ENCODE data around the gene ZBTB7C.

DNA sequence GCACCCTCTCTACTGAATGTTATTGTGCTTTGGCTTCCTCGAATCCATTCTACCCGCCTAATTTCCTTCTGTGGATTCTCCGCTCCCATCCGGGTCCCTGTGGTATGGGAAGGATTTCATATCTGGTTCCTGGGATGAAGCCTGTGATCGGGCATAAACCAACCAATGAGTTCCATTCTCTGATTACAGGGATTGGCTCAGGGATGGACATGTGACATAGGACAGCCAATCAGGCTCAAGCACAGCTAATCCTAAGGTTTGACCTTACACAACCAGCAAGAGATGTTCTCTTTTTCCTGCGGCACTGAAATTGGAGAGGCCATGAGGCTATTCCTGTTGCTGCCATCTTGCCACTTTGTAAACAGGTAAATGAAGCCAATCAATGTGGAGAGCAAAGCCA lies 310.6 kb downstream of the ZBTB7C start:
- TF ChIP-seq HNF4A (conservative IDR thresholded peaks at IDR 0.05): no peak
- TF ChIP-seq, protein P1, sequence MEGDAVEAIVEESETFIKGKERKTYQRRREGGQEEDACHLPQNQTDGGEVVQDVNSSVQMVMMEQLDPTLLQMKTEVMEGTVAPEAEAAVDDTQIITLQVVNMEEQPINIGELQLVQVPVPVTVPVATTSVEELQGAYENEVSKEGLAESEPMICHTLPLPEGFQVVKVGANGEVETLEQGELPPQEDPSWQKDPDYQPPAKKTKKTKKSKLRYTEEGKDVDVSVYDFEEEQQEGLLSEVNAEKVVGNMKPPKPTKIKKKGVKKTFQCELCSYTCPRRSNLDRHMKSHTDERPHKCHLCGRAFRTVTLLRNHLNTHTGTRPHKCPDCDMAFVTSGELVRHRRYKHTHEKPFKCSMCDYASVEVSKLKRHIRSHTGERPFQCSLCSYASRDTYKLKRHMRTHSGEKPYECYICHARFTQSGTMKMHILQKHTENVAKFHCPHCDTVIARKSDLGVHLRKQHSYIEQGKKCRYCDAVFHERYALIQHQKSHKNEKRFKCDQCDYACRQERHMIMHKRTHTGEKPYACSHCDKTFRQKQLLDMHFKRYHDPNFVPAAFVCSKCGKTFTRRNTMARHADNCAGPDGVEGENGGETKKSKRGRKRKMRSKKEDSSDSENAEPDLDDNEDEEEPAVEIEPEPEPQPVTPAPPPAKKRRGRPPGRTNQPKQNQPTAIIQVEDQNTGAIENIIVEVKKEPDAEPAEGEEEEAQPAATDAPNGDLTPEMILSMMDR (IDR thresholded peaks at IDR 0.05; ENCODE audit: low read depth, low read length, missing input control): no peak
- TF ChIP-seq EGR1 (IDR thresholded peaks at IDR 0.05; ENCODE audit: low read depth in 2 of 2): no peak
- TF ChIP-seq RAD21 (IDR thresholded peaks at IDR 0.05): no peak
- TF ChIP-seq FOXA1 (IDR thresholded peaks at IDR 0.05): no peak
- TF ChIP-seq, protein P2, sequence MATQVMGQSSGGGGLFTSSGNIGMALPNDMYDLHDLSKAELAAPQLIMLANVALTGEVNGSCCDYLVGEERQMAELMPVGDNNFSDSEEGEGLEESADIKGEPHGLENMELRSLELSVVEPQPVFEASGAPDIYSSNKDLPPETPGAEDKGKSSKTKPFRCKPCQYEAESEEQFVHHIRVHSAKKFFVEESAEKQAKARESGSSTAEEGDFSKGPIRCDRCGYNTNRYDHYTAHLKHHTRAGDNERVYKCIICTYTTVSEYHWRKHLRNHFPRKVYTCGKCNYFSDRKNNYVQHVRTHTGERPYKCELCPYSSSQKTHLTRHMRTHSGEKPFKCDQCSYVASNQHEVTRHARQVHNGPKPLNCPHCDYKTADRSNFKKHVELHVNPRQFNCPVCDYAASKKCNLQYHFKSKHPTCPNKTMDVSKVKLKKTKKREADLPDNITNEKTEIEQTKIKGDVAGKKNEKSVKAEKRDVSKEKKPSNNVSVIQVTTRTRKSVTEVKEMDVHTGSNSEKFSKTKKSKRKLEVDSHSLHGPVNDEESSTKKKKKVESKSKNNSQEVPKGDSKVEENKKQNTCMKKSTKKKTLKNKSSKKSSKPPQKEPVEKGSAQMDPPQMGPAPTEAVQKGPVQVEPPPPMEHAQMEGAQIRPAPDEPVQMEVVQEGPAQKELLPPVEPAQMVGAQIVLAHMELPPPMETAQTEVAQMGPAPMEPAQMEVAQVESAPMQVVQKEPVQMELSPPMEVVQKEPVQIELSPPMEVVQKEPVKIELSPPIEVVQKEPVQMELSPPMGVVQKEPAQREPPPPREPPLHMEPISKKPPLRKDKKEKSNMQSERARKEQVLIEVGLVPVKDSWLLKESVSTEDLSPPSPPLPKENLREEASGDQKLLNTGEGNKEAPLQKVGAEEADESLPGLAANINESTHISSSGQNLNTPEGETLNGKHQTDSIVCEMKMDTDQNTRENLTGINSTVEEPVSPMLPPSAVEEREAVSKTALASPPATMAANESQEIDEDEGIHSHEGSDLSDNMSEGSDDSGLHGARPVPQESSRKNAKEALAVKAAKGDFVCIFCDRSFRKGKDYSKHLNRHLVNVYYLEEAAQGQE (IDR thresholded peaks at IDR 0.05): no peak
- TF ChIP-seq, protein P3, sequence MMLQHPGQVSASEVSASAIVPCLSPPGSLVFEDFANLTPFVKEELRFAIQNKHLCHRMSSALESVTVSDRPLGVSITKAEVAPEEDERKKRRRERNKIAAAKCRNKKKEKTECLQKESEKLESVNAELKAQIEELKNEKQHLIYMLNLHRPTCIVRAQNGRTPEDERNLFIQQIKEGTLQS (IDR thresholded peaks at IDR 0.05): no peak

Measured in liver (tissue), 3 donors.